Left ventricle myocardium inferior (tissue), 1 donor: Measurements from ENCODE around the gene SORCS1. TPM values are rescaled to one million over a fixed set of nuclear protein-coding genes. Genes with fewer than 3 reads are reported as not detected.

ENCODE experiments used
- DNase-seq: peaks from one replicate; pipeline ENCODE4 v3.0.0-alpha.2; 2020
- H3K27ac ChIP-seq: fragments of 200-600 bp; replicated peaks from 2 replicates; pipeline ENCODE4 v1.8.0; 2021
- H3K27me3 ChIP-seq: fragments of 200-600 bp; 2 replicates; pipeline ENCODE4 v1.8.0; 2021; ENCODE audit warnings: low read depth
- H3K36me3 ChIP-seq: fragments of 200-600 bp; 2 replicates; pipeline ENCODE4 v1.8.0; 2021
- H3K4me1 ChIP-seq: fragments of 200-600 bp; 2 replicates; pipeline ENCODE4 v1.8.0; 2021
- H3K4me3 ChIP-seq: fragments of 200-600 bp; 2 replicates; pipeline ENCODE4 v1.8.0; 2021; ENCODE audit warnings: mild to moderate bottlenecking, moderate library complexity
- H3K9me3 ChIP-seq: fragments of 200-600 bp; replicated peaks from 2 replicates; pipeline ENCODE4 v1.8.0; 2021
- intact Hi-C: fragments of 100-400 bp; cut with micrococcal nuclease; formaldehyde crosslinking; loops from one replicate; pipeline ENCODE4 v1.11.0; 2022
- total RNA-seq: library from RNA; stranded (reverse); fragmentation: NEBNext Ultra II Directional; extraction: Animal tissue kit (Norgen Biotek cat#: 25700); gene quantifications from one replicate; pipeline ENCODE4 v1.2.1, GENCODE V29; 2021
- TF ChIP-seq, protein P1 (sequence below): fragments of 200-600 bp; IDR thresholded peaks from 2 replicates; pipeline ENCODE4 v1.8.0; 2021; ENCODE audit warnings: antibody characterized with exemption, mild to moderate bottlenecking, borderline replicate concordance
- donor health status: DM: no; HTN: yes; CAD: no; lungs with severe emphysema.

The SORCS1 gene
- total RNA-seq, 1 donor from 2014 or later: 2.9 TPM

- no peak for DNase-seq
- Histone ChIP-seq H3K27ac (no peak overlapping the region), H3K4me3 (no peak overlapping the region), H3K4me1 (no peaks in the 10 kb centered on the region), H3K9me3 (no peaks in the 10 kb centered on the region), H3K36me3 (no peaks in the 10 kb centered on the region), H3K27me3 (peaks cover 9% of the 10 kb centered on the region)
- intact Hi-C loops: no loop called here
- TF ChIP-seq, protein P1, sequence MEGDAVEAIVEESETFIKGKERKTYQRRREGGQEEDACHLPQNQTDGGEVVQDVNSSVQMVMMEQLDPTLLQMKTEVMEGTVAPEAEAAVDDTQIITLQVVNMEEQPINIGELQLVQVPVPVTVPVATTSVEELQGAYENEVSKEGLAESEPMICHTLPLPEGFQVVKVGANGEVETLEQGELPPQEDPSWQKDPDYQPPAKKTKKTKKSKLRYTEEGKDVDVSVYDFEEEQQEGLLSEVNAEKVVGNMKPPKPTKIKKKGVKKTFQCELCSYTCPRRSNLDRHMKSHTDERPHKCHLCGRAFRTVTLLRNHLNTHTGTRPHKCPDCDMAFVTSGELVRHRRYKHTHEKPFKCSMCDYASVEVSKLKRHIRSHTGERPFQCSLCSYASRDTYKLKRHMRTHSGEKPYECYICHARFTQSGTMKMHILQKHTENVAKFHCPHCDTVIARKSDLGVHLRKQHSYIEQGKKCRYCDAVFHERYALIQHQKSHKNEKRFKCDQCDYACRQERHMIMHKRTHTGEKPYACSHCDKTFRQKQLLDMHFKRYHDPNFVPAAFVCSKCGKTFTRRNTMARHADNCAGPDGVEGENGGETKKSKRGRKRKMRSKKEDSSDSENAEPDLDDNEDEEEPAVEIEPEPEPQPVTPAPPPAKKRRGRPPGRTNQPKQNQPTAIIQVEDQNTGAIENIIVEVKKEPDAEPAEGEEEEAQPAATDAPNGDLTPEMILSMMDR: no peak
These were observed 239.3 kb downstream of the SORCS1 start for GRCh38 chr10:106925191-106925590.

DNA sequence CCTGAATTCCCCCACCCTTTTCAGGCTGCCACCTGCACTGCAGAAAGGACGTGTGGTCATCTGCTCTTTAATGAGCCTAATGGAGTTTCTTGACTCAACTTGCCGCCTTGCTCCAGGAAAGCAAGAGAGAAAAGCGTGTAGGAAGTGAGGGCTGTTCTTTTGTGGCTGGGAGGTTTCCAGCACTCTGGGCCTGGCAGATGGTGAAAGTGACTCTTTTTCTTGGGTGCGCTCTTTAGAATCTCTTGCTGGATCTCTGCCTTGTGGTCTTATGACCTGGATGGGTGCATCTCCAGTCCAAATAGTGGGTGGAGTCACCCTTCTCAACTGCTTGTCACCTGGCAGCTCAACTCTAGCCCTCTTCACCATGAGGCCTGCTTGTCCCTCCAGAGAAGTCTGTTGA, 244.0 kb downstream of the SORCS1 start:
- no peak for DNase-seq
- Histone ChIP-seq H3K9me3 (no peaks in the 10 kb centered on the region), H3K4me3 (no peak overlapping the region), H3K36me3 (no peaks in the 10 kb centered on the region), H3K27me3 (no peaks in the 10 kb centered on the region), H3K27ac (no peak overlapping the region), H3K4me1 (peaks cover 16% of the 10 kb centered on the region)
- TF ChIP-seq, protein P1: no peak
- intact Hi-C loops: no loop called here

DNA sequence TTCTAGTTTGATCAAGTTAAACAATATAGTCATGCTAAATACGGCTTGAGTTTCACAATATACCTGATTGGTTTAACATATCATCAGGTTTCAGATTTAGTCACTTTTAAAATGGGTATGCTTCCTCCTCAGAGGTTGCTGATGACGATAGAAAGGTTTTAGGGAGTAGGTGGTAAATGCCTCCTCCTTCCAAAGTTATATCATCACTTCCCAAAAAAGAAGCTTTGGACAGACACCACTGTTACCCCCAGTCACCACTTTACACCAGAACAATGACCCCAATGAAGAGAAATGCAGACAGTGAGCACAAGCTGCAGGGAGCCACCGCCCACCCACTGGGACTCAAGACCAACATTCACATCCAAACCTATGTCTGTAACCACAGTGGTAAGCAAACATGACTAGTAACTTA, 244.6 kb downstream of the SORCS1 start:
- no peaks in the 10 kb centered on the region for H3K9me3 ChIP-seq
- peaks cover 16% of the 10 kb centered on the region for H3K4me1 ChIP-seq
- H3K27ac ChIP-seq: no peak overlapping the region
- H3K27me3 ChIP-seq: no peaks in the 10 kb centered on the region
- no peaks in the 10 kb centered on the region for H3K36me3 ChIP-seq
- H3K4me3 ChIP-seq: no peak overlapping the region
- TF ChIP-seq, protein P1: no peak
- DNase-seq: no peak
- intact Hi-C loops: no loop called here

DNA sequence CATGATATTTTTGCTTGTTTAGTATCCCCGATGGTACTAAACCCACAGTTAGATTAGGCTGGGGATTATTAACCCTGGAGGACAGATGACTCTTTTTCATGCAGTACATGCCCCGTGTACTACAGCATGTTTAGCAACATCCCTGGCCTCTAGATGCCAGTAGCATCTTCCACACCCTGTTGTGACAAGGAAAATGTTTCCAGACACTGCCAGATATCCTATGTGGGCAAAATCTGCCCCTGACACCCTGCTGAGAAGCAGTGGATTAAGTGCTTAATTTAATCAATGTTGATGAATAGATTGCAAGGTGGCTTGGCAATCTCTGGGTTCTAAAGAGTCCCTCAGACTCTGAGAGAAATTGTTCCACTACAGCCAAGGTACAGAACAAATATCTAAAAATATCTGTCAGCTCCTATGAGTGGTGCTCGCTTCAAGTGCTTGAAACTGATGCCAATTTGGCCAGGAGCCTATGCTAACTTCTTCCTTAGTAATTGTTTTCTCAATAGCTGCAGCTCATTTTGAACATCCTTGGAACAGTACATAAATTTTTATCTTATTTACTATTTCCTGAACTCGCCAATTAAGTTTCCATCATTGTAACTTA, 247.0 kb downstream of the SORCS1 start:
- intact Hi-C loops: no loop called here
- DNase-seq: no peak
- no peaks in the 10 kb centered on the region for H3K36me3 ChIP-seq
- TF ChIP-seq, protein P1: no peak
- H3K27ac ChIP-seq: no peak overlapping the region
- H3K4me1 ChIP-seq: peaks cover 16% of the 10 kb centered on the region
- H3K4me3 ChIP-seq: no peak overlapping the region
- H3K27me3 ChIP-seq: peaks cover 19% of the 10 kb centered on the region
- H3K9me3 ChIP-seq: no peaks in the 10 kb centered on the region

- H3K27ac ChIP-seq: no peak overlapping the region
- intact Hi-C loops: no loop called here
- TF ChIP-seq, protein P1: no peak
- no peak overlapping the region for H3K4me3 ChIP-seq
- no peaks in the 10 kb centered on the region for H3K9me3 ChIP-seq
- no peak for DNase-seq
- H3K4me1 ChIP-seq: peaks cover 16% of the 10 kb centered on the region
- H3K27me3 ChIP-seq: peaks cover 38% of the 10 kb centered on the region
- H3K36me3 ChIP-seq: no peaks in the 10 kb centered on the region
These were observed 250.5 kb downstream of the SORCS1 start for GRCh38 chr10:106914016-106914415.

- DNase-seq: no peak
- TF ChIP-seq, protein P1: no peak
- Histone ChIP-seq H3K9me3 (no peaks in the 10 kb centered on the region), H3K4me1 (peaks cover 13% of the 10 kb centered on the region), H3K4me3 (no peak overlapping the region), H3K27ac (no peak overlapping the region), H3K36me3 (no peaks in the 10 kb centered on the region), H3K27me3 (peaks cover 45% of the 10 kb centered on the region)
- intact Hi-C loops: no loop called here
These were observed 251.2 kb downstream of the SORCS1 start for GRCh38 chr10:106913348-106913747.
